Limb (tissue), 2 donors: ENCODE results near the gene PCDH8.

Experiments used
- DNase-seq, 2 donors: peaks; one replicate each; pipeline ENCODE4 v3.0.0-alpha.2; 2016; ENCODE audit errors: extremely low spot score in 2 of 2

Gene PCDH8

GRCh38 chr13:52851137-52851962, 2.9 kb upstream of the PCDH8 start:
- peak; percentile 45 to 70 for DNase-seq

- peak; percentile 81 to 88 for DNase-seq
Measured at GRCh38 chr13:52850396-52851136, 2.1 kb upstream of the PCDH8 start.

GRCh38 chr13:52850072-52850395, 1.6 kb upstream of the PCDH8 start:
- no peak for DNase-seq

DNA sequence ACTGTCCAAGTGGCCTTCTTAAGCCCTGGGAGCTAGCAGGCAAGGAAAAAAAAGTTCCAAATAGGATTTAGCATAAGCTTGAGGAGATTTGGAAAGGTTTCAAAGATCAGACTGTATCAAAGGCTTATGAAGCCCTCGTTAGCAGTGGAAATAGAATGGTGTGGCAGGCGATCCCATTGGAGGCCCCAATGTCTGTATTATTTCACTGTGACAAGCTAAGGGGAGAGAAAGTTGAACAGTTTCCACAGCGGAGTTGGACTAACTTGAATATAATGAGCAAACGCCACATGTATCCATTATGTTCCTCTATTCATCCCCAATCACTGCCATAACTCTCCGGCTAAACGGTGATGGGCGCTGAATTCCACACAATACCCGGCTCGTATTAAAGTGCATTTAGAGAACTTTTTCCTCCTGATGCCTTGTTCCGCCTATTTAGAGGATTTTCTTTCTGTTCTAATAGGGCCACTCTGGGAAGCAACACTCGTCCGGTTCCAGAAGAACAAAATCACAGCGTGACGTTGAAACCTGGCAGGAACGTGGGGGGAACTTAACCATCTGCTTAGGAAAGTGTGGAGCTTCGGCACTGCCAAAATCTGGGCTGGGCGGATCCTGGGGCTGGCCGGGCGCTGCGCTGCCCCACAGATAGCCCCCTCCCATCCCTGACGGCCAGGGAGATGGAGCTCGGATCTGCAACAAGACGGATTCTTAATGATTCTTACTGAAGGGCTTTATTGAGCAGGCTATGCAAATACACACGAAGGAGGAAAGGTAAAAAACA, 1.0 kb upstream of the PCDH8 start:
- peak in 1 of 2 donors; percentile 55 for DNase-seq

DNA sequence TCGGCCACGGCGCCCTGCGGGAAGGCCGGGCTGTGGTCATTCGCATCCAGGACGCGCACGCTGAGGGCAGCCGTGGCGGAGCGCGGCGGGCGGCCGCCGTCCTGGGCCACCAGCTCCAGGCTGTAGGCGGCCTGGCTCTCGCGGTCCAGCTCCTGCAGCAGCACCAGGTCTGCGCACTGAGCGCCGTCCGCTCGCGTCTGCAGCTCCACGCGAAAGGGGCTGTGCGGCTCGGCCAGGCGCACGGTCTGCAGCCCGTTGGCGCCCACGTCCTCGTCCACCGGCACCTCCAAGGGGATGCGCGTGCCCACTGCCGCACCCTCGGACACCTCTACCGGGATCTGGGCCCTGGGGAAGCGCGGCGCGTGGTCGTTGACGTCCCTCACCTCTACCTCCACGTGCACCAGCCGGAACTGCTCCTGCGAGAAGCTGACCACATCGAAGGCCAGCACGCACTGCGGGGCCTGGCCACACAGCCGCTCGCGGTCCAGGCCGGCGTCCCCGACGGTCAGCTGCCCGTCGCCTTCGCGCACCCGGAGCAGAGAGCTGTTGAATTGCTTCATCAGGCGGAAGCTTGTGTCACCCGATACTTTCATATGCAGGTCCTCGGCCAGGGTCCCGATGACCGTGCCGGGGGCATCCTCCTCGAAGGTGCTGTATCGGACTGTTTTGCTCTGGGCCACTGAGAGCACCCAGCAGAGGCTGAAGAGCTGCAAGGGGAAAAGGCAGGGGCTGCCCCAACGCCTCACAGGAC, 583 bp downstream of the PCDH8 start:
- DNase-seq, result peak in 1 of 2 donors; percentile 49

- DNase-seq, result no peak
Measured at GRCh38 chr13:52847322-52847681, 1.1 kb downstream of the PCDH8 start.

GRCh38 chr13:52846567-52847321, 1.7 kb downstream of the PCDH8 start:
- DNase-seq, result peak; percentile 69 to 88

GRCh38 chr13:52845766-52846566, 2.5 kb downstream of the PCDH8 start:
- peak in 1 of 2 donors; percentile 85 for DNase-seq

DNA sequence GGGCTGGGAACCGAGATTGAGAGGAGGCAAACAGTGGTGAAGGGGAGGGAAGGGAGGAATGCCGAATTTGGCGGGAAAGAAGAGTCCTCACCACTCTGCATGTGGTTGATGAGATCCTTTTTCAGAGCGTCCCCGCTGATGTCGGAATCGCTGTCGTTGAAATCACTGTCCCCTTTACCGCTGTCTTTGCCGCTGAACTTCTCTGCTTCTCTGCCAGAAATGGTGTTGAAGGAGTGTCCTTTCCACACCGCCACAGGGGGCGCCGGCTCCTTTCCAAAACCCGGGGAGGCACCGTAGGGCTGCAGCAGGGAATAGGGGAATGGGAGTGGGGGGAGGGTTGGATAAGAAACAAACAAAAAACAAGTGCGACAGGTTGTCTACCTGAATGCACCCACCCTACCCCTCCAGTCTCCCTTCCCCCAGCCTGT, 3.1 kb downstream of the PCDH8 start:
- DNase-seq, result peak in 1 of 2 donors; percentile 65

DNA sequence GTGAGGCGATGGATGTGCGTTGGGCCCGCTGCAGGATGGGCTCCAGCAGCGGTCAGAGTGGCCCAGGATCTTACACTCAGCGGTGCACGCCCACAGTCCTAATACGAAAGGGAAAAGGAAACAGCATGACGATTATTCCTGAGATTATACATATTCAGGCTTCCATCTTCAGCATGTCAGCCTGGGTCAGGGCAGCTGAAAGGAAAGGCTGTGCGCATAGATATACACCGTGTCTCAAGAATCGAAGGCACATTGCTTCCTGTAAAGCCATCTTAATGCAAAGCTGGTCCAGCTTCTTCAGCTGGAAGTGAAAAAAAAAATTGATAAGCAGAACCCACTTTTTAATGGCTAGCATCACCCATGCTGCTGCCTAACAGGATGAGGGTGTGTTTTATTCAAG, 3.6 kb downstream of the PCDH8 start:
- DNase-seq, result no peak

- no peak for DNase-seq
Measured at GRCh38 chr13:52842441-52842840, 6.0 kb downstream of the PCDH8 start.

DNA sequence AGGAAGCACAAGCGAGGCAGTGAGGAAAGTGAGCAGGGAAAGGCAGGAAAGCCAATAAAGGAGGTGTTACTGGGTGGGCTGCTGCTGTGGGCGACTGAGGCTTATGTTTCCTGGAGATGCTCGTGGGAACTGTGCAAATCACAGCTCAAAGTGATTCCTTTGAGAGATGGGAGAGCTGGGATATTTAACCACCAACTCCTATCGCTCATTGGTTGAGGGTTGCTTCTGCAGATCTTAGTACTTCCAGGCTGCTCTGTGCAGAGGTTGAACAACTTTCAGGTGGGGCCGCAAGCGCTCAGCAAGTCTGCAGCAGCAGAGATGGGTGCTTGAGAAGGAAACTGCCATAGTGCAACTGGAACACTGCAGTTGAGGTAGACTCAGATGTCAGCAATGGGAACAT, 8.4 kb downstream of the PCDH8 start:
- DNase-seq, result no peak

- no peak for DNase-seq
Measured at GRCh38 chr13:52838433-52839107, 9.9 kb downstream of the PCDH8 start.

DNA sequence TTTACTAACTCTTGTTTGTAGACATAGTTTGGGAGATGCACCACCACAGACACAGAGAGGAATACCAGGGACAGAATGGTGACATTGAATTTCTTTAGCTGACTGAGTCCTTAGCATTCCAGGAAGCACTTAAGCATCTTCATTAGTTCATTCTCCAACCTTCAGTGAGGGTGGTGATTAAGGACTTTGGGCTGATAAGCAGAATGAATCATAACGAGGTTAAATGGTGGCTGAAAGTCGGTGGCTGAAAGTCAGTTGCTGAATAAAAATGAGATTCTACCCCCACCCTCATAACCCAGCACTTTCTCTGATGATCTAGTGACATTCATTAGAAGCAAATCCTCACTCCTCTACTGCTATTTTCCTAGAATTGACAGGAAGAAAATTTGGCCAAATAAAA, 10.6 kb downstream of the PCDH8 start:
- no peak for DNase-seq

DNA sequence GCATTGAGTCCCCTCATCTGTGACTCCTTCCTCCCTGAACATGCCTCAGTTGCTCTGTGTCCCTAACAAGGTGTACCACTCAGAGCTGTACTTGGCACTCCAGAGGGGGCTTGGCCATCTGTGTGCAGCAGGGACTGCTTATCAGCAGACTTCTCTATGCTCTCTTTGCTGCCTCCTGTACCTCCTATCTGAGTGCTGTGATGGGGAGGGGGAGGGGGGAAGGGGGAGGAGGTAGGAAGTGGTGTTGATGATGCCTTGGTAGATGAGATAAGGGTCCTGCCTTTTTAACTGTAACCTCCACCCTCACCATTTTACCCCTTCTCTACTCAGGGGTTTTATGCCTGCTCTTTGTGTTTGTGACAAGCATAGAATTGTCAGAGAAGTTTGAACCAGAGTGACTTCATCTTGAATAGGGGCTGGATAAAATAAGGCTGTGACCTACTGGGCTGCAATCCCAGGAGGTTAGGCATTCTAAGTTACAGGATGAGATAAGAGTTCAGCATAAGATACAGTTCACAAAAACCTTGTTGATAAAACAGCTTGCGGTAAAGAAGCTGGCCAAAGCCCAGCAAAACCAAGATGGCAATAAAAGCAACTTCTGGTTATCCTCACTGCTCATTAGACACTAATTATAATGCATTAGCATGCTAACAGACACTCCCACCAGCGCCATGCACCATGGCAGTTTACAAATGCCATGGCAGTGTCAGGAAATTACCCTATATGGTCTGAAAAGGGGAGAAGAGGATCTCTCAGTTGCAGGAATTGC, 13.2 kb downstream of the PCDH8 start:
- DNase-seq, result no peak

GRCh38 chr13:52833296-52833875, 15.1 kb downstream of the PCDH8 start:
- no peak for DNase-seq

GRCh38 chr13:52832313-52832712, 16.1 kb downstream of the PCDH8 start:
- DNase-seq, result no peak

GRCh38 chr13:52830946-52831345, 17.5 kb downstream of the PCDH8 start:
- DNase-seq, result no peak
